ENCODE data around the gene FOXB2.
"Not testable (repeated sequence)": the region's sequence is repeated elsewhere in the genome, so short reads cannot be mapped to it uniquely, and the experiment has no call there.

The FOXB2 gene

DNA sequence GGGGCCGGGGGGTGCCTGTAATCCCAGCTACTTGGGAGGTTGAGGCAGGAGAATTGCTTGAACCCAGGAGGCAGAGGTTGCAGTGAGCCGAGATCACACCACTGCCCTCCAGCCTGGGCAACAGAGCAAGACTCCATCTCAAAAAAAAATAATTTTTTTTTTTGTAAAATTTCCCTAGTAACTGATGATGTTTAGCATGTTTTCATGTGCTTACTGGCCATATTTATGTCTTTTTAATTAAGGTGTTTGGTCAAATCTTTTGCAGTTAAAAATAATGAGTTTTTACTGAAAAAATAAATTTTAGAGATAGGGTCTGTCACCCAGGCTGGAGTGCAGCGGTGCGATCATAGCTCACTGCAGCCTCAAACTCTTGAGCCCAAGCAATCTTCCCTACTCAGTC is 24.3 kb downstream of the FOXB2 start:
- H3K9me3 ChIP-seq (ENCODE audit: low read length); H3K4me3 ChIP-seq (ENCODE audit: low read length); H3K27me3 ChIP-seq (ENCODE audit: insufficient read depth, low read length); H2AFZ ChIP-seq (ENCODE audit: low read depth, low read length); H3K36me3 ChIP-seq (ENCODE audit: insufficient read depth, low read length); H3K4me1 ChIP-seq (ENCODE audit: insufficient read depth, low read length): not testable (repeated sequence)

DNA sequence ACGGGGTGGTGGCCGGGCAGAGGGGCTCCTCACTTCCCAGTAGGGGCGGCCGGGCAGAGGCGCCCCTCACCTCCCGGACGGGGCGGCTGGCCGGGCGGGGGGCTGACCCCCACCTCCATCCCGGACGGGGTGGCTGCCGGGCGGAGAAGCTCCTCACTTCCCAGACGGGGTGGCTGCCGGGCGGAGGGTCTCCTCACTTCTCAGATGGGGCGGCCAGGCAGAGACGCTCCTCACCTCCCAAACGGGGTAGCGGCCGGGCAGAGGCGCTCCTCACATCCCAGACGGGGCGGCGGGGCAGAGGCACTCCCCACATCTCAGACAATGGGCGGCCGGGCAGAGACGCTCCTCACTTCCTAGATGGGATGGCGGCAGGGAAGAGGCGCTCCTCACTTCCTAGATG is 41.2 kb downstream of the FOXB2 start:
- not testable (repeated sequence) for H3K27me3 ChIP-seq (ENCODE audit: insufficient read depth, low read length); H2AFZ ChIP-seq (ENCODE audit: low read depth, low read length); H3K4me1 ChIP-seq (ENCODE audit: insufficient read depth, low read length); H3K36me3 ChIP-seq (ENCODE audit: insufficient read depth, low read length); H3K4me3 ChIP-seq (ENCODE audit: low read length); H3K9me3 ChIP-seq (ENCODE audit: low read length)

DNA sequence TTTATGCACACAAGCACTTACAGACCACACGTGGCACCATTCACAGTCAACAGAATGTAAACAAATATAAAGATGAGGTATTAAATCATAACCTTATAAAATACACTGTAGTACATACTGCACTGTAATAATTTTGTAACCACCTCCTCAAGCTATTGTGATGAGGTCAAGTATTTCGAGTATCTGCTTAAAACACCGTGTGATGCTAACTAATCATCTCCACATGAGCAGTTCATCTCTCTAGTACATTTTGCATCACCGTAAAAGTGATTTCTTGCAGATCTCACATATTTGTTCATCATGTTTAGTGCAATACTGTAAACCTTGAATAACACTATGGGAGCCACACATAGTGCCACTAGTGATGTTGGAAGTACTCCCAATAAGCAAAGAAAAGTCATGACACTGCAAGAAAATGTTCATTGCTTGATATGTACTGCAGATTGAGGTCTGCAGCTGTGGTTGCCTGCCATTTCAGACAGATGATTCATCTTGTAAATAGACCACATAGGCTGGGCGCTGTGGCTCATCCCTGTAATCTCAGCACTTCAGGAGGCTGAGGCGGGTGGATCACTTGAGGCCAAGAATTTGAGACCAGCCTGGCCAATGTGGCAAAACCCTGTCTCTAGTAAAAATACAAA is 44.3 kb downstream of the FOXB2 start:
- H3K9me3 ChIP-seq (ENCODE audit: low read length): no peaks in the 10 kb centered on the region
- no peak overlapping the region for H3K4me3 ChIP-seq (ENCODE audit: low read length)
- H2AFZ ChIP-seq (ENCODE audit: low read depth, low read length): no peak overlapping the region
- H3K36me3 ChIP-seq (ENCODE audit: insufficient read depth, low read length): no peaks in the 10 kb centered on the region
- no peaks in the 10 kb centered on the region for H3K4me1 ChIP-seq (ENCODE audit: insufficient read depth, low read length)
- H3K27me3 ChIP-seq (ENCODE audit: insufficient read depth, low read length): no peaks in the 10 kb centered on the region

DNA sequence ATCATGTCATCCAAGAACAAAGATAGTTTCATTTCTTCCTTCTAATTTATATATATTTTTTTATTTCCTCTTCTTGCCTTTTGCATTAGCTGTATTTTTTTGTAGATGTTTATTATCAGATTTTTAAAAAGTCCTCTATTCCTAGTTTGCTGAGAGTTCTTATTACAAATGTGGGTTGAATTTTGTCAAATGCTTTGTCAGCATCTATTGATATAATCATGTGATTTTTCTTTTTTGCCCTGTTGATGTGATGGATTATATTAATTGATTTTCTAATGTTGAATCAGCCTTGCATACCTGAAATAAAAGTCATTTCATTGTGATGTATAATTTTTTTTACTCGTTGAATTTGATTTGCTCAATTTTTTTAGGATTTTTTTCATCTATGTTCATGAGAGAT is 46.9 kb downstream of the FOXB2 start:
- H3K4me3 ChIP-seq (ENCODE audit: low read length): no peak overlapping the region
- H2AFZ ChIP-seq (ENCODE audit: low read depth, low read length): no peak overlapping the region
- H3K36me3 ChIP-seq (ENCODE audit: insufficient read depth, low read length): no peaks in the 10 kb centered on the region
- H3K4me1 ChIP-seq (ENCODE audit: insufficient read depth, low read length): no peaks in the 10 kb centered on the region
- no peaks in the 10 kb centered on the region for H3K9me3 ChIP-seq (ENCODE audit: low read length)
- no peaks in the 10 kb centered on the region for H3K27me3 ChIP-seq (ENCODE audit: insufficient read depth, low read length)

Data from neuron (in vitro differentiated cells).